Spleen (tissue), 11 donors: ENCODE measurements around the gene XRRA1. TPM values are rescaled to one million over a fixed set of nuclear protein-coding genes. Genes with fewer than 3 reads are reported as not detected.
A peak's percentile ranks its signal among the peaks of the same experiment; 100 is the strongest.

Source experiments
- DNase-seq: peaks from one replicate; pipeline ENCODE4 v3.0.0-alpha.2; 2020
- H3K27ac ChIP-seq, 8 donors: fragments of 200-600 bp; sonication (generic) in 7 of 8; 1 replicate in 4 of 8; 2 replicates in 4 of 8; pipeline versions ENCODE4 v1.5.0 to v1.8.0; 2016 to 2021; ENCODE audit warnings: inconsistent platforms in 4 of 8, mild to moderate bottlenecking in 4 of 8, moderate library complexity in 1 of 8
- H3K27me3 ChIP-seq, 7 donors: fragments of 200-600 bp; sonication (generic) in 6 of 7; replicated peaks in 1 of 7; 1 replicate in 4 of 7; 2 replicates in 3 of 7; pipeline versions ENCODE4 v1.5.0 to v1.8.0; 2016 to 2021; ENCODE audit warnings: inconsistent platforms in 3 of 7, mild to moderate bottlenecking in 1 of 7
- H3K36me3 ChIP-seq, 6 donors: fragments of 200-600 bp; sonication (generic) in 5 of 6; 1 replicate in 4 of 6; 2 replicates in 2 of 6; pipeline versions ENCODE4 v1.5.0 to v1.8.0; 2016 to 2021; ENCODE audit warnings: inconsistent platforms in 2 of 6
- H3K4me1 ChIP-seq, 6 donors: fragments of 200-600 bp; sonication (generic) in 5 of 6; 1 replicate in 3 of 6; 2 replicates in 3 of 6; pipeline versions ENCODE4 v1.5.0 to v1.8.0; 2016 to 2021; ENCODE audit warnings: inconsistent platforms in 3 of 6
- H3K4me3 ChIP-seq, 8 donors: fragments of 200-600 bp; sonication (generic) in 7 of 8; 1 replicate in 4 of 8; 2 replicates in 4 of 8; pipeline versions ENCODE4 v1.5.0 to v1.8.0; 2016 to 2021; ENCODE audit warnings: inconsistent platforms in 4 of 8, mild to moderate bottlenecking in 4 of 8, moderate library complexity in 2 of 8
- H3K9me3 ChIP-seq, 8 donors: fragments of 200-600 bp; sonication (generic) in 7 of 8; 1 replicate in 4 of 8; 2 replicates in 4 of 8; pipeline versions ENCODE4 v1.5.0 to v1.8.0; 2016 to 2021; ENCODE audit warnings: inconsistent platforms in 4 of 8
- CTCF ChIP-seq, 11 experiments: fragments of 200-600 bp in 7 of 11; fragments of 450-650 bp in 4 of 11; sonication (generic) in 4 of 11; IDR thresholded peaks in 8 of 11; conservative IDR thresholded peaks in 3 of 11; 1 replicate in 7 of 11; 2 replicates in 4 of 11; pipeline versions ENCODE4 v1.4.0 to v1.8.0; 2016 to 2021; ENCODE audit warnings: antibody characterized with exemption in 11 of 11, inconsistent platforms in 4 of 11, mild to moderate bottlenecking in 1 of 11
- POLR2A ChIP-seq, 3 donors: fragments of 450-650 bp; IDR thresholded peaks; one replicate each; pipeline ENCODE4 v1.5.1; 2017; ENCODE audit warnings: antibody characterized with exemption in 3 of 3, mild to moderate bottlenecking in 1 of 3
- POLR2AphosphoS5 ChIP-seq, 3 donors: sonication (generic); formaldehyde crosslinking; IDR thresholded peaks; one replicate each; pipeline ENCODE4 v1.5.1; 2017; ENCODE audit warnings: antibody characterized with exemption in 3 of 3
- WGBS, 5 donors: extraction: QIAGEN DNeasy Blood & Tissue Kit in 3 of 5; methylation state at CpG; one replicate each; pipeline versions ENCODE4 v1.1.5 to v1.1.7; 2013 to 2018; 5-methylcytosine and 5-hydroxymethylcytosine counted together
- intact Hi-C: fragments of 100-400 bp; cut with DNase I; formaldehyde crosslinking; loops from one replicate; pipeline ENCODE4 v1.15.0; 2023; ENCODE audit warnings: low total_unique reads
- polyA plus RNA-seq, 3 donors: library from polyadenylated mRNA; stranded (reverse); fragments of 200-250 nt; gene quantifications; one replicate each; pipeline ENCODE4 v1.2.1, GENCODE V29; 2013
- total RNA-seq, 7 donors: library from RNA; depleted of rRNA in 3 of 7; stranded (reverse); fragments of >200 nt in 3 of 7; fragmentation: NEBNext Ultra II Directional in 4 of 7; extraction: Animal tissue kit (Norgen Biotek cat#: 25700) in 4 of 7; gene quantifications; one replicate each; pipeline versions ENCODE4 v1.1.0 to v1.2.1, GENCODE V29; 2016 to 2021
- donor health status: healthy with polysubstance abuse.
- donor health status: DM: no; HTN: no; CAD: no; lungs with moderate emphysema.
- donor health status: DM: no; HTN: no; CAD: no.
- donor health status: Bipolar disorder and iron deficiency.
- donor health status: healthy.
- donor health status: DM: no; HTN: no; CAD: no.
- donor health status: DM: yes; HTN: yes; CAD: no.

XRRA1 gene
- total and polyA plus RNA-seq, 10 donors, result 1.4 to 60.1 (median 17.8) TPM

GRCh38 chr11:74844865-74845264 lies 104.0 kb downstream of the XRRA1 start:
- H3K9me3 ChIP-seq, result no peaks in the 10 kb centered on the region
- H3K27me3 ChIP-seq, result no peaks in the 10 kb centered on the region
- no peak for DNase-seq
- intact Hi-C loops, result no loop called here
- no peak overlapping the region for H3K4me3 ChIP-seq
- H3K36me3 ChIP-seq, result peaks cover 0 to 84% (median 43%) of the 10 kb centered on the region in 6 donors
- peaks cover 3 to 22% (median 10%) of the 10 kb centered on the region in 6 donors for H3K4me1 ChIP-seq
- WGBS, 5 donors, result 85 to 98% (median 95%) methylated on average over 4 of the region's 4 CpGs
- TF ChIP-seq POLR2A (IDR thresholded peaks at IDR 0.05) (no peak), POLR2AphosphoS5 (IDR thresholded peaks at IDR 0.05) (no peak), CTCF (IDR thresholded peaks at IDR 0.05 in 8 of 11, conservative IDR thresholded peaks at IDR 0.05 in 3 of 11) (no peak)
- H3K27ac ChIP-seq, result no peak overlapping the region

GRCh38 chr11:74844072-74844471 lies 104.8 kb downstream of the XRRA1 start:
- Histone ChIP-seq H3K36me3 (peaks cover 0 to 76% (median 45%) of the 10 kb centered on the region in 6 donors), H3K4me1 (peaks cover 9 to 30% (median 18%) of the 10 kb centered on the region in 6 donors), H3K4me3 (no peak overlapping the region), H3K27ac (no peak overlapping the region), H3K9me3 (no peaks in the 10 kb centered on the region), H3K27me3 (no peaks in the 10 kb centered on the region)
- 89 to 100% (median 99%) methylated on average over 3 of the region's 3 CpGs for WGBS, 5 donors
- TF ChIP-seq POLR2AphosphoS5 (IDR thresholded peaks at IDR 0.05) (no peak), CTCF (IDR thresholded peaks at IDR 0.05 in 8 of 11, conservative IDR thresholded peaks at IDR 0.05 in 3 of 11) (no peak), POLR2A (IDR thresholded peaks at IDR 0.05) (no peak)
- no peak for DNase-seq
- intact Hi-C loops, result no loop called here

GRCh38 chr11:74842967-74843366 lies 105.9 kb downstream of the XRRA1 start:
- no peaks in the 10 kb centered on the region for H3K9me3 ChIP-seq
- 94 to 100% (median 97%) methylated on average over 1 to 13 of the region's 13 CpGs for WGBS, 5 donors
- peaks cover 9 to 38% (median 20%) of the 10 kb centered on the region in 6 donors for H3K4me1 ChIP-seq
- H3K27me3 ChIP-seq, result no peaks in the 10 kb centered on the region
- H3K27ac ChIP-seq, result no peak overlapping the region
- intact Hi-C loops, result no loop called here
- no peak for TF ChIP-seq CTCF (IDR thresholded peaks at IDR 0.05 in 8 of 11, conservative IDR thresholded peaks at IDR 0.05 in 3 of 11)
- TF ChIP-seq POLR2A (IDR thresholded peaks at IDR 0.05), result no peak
- TF ChIP-seq POLR2AphosphoS5 (IDR thresholded peaks at IDR 0.05), result peak in 2 of 3 donors; percentile 14 to 69
- no peak overlapping the region for H3K4me3 ChIP-seq
- peaks cover 0 to 71% (median 41%) of the 10 kb centered on the region in 6 donors for H3K36me3 ChIP-seq
- no peak for DNase-seq

- peaks cover 5 to 23% (median 10%) of the 10 kb centered on the region in 6 donors for H3K4me1 ChIP-seq
- H3K4me3 ChIP-seq, result no peak overlapping the region
- DNase-seq, result no peak
- H3K36me3 ChIP-seq, result peaks cover 7 to 83% (median 51%) of the 10 kb centered on the region in 6 donors
- no peaks in the 10 kb centered on the region for H3K9me3 ChIP-seq
- no peak for TF ChIP-seq POLR2AphosphoS5 (IDR thresholded peaks at IDR 0.05)
- TF ChIP-seq POLR2A (IDR thresholded peaks at IDR 0.05), result no peak
- no peak for TF ChIP-seq CTCF (IDR thresholded peaks at IDR 0.05 in 8 of 11, conservative IDR thresholded peaks at IDR 0.05 in 3 of 11)
- no peaks in the 10 kb centered on the region for H3K27me3 ChIP-seq
- WGBS, 5 donors, result 71 to 82% (median 77%) methylated on average over 2 of the region's 2 CpGs
- intact Hi-C loops, result no loop called here
- no peak overlapping the region for H3K27ac ChIP-seq
Observed at GRCh38 chr11:74840486-74840885, 108.4 kb downstream of the XRRA1 start.
